Peyer's patch (tissue), 4 donors: Measurements from ENCODE around the gene ABHD2.

Experiments
- CTCF ChIP-seq, 6 experiments: fragments of 450-650 bp in 4 of 6; fragments of 200-600 bp in 2 of 6; sonication (generic) in 1 of 6; IDR thresholded peaks; one replicate each; pipeline ENCODE4 v1.5.1; 2017 to 2019; ENCODE audit warnings: antibody characterized with exemption in 6 of 6, mild to moderate bottlenecking in 3 of 6, moderate library complexity in 1 of 6
- POLR2A ChIP-seq, 2 donors: fragments of 450-650 bp; IDR thresholded peaks; one replicate each; pipeline ENCODE4 v1.5.1; 2017; ENCODE audit warnings: antibody characterized with exemption in 2 of 2, mild to moderate bottlenecking in 2 of 2, moderate library complexity in 2 of 2

GRCh38 chr15:89221543-89221942 lies 133.3 kb downstream of the ABHD2 start, which contains the start of gene RLBP1:
- TF ChIP-seq CTCF (IDR thresholded peaks at IDR 0.05) (no peak), POLR2A (IDR thresholded peaks at IDR 0.05) (no peak)
